ENCODE data around the gene RIN1. TPM values are rescaled to one million over a fixed set of nuclear protein-coding genes. Genes with fewer than 3 reads are reported as not detected.
"Not testable (repeated sequence)": the region's sequence is repeated elsewhere in the genome, so short reads cannot be mapped to it uniquely, and the experiment has no call there.

The RIN1 gene
- polyA plus RNA-seq: 10 to 100 TPM; 18.1 to 27.3 TPM

- WGBS, 2 donors: 4 to 6% methylated on average over 22 of the region's 22 CpGs
- Histone ChIP-seq H3K27ac (ENCODE audit: low read depth in 2 of 2, low read length in 1 of 2) (peak within 1 kb of the TSS; percentile 87 to 88), H3K4me3 (ENCODE audit: low read depth in 1 of 2, low read length in 2 of 2) (peak within 1 kb of the TSS; percentile 63 to 66), H3K36me3 (ENCODE audit: control insufficient read depth in 2 of 2, insufficient read depth in 2 of 2, low read length in 1 of 2) (peaks cover 0 to 48% of the 10 kb centered on the region in 2 donors), H3K4me1 (ENCODE audit: control insufficient read depth in 2 of 2, insufficient read depth in 2 of 2, low read length in 1 of 2) (peaks cover 8 to 47% of the 10 kb centered on the region in 2 donors), H3K9me3 (ENCODE audit: control insufficient read depth in 2 of 2, insufficient read depth in 1 of 2, low read depth in 1 of 2, low read length in 1 of 2) (no peaks in the 10 kb centered on the region), H3K27me3 (ENCODE audit: control insufficient read depth in 1 of 2, insufficient read depth in 2 of 2, low read length in 2 of 2) (no peaks in the 10 kb centered on the region)
Observed at GRCh38 chr11:66336234-66337102, at the start of gene RIN1. RIN1 (minus strand) TSS chr11:66336434; CDS start chr11:66336402, 32 bp downstream.

GRCh38 chr11:66384316-66384715, 48.1 kb upstream of the RIN1 start:
- not testable (repeated sequence) for H3K4me3 ChIP-seq (ENCODE audit: low read depth in 1 of 2, low read length in 2 of 2); H3K27ac ChIP-seq (ENCODE audit: low read depth in 2 of 2, low read length in 1 of 2); H3K9me3 ChIP-seq (ENCODE audit: control insufficient read depth in 2 of 2, insufficient read depth in 1 of 2, low read depth in 1 of 2, low read length in 1 of 2); H3K4me1 ChIP-seq (ENCODE audit: control insufficient read depth in 2 of 2, insufficient read depth in 2 of 2, low read length in 1 of 2); H3K27me3 ChIP-seq (ENCODE audit: control insufficient read depth in 1 of 2, insufficient read depth in 2 of 2, low read length in 2 of 2); H3K36me3 ChIP-seq (ENCODE audit: control insufficient read depth in 2 of 2, insufficient read depth in 2 of 2, low read length in 1 of 2)
- 67 to 73% methylated on average over 13 of the region's 13 CpGs for WGBS, 2 donors

- H3K27ac ChIP-seq (ENCODE audit: low read depth in 2 of 2, low read length in 1 of 2); H3K4me1 ChIP-seq (ENCODE audit: control insufficient read depth in 2 of 2, insufficient read depth in 2 of 2, low read length in 1 of 2); H3K36me3 ChIP-seq (ENCODE audit: control insufficient read depth in 2 of 2, insufficient read depth in 2 of 2, low read length in 1 of 2); H3K27me3 ChIP-seq (ENCODE audit: control insufficient read depth in 1 of 2, insufficient read depth in 2 of 2, low read length in 2 of 2); H3K4me3 ChIP-seq (ENCODE audit: low read depth in 1 of 2, low read length in 2 of 2); H3K9me3 ChIP-seq (ENCODE audit: control insufficient read depth in 2 of 2, insufficient read depth in 1 of 2, low read depth in 1 of 2, low read length in 1 of 2): not testable (repeated sequence)
- WGBS, 2 donors: 14 to 16% methylated on average over 7 of the region's 7 CpGs
Observed at GRCh38 chr11:66380264-66380663, 44.0 kb upstream of the RIN1 start.

DNA sequence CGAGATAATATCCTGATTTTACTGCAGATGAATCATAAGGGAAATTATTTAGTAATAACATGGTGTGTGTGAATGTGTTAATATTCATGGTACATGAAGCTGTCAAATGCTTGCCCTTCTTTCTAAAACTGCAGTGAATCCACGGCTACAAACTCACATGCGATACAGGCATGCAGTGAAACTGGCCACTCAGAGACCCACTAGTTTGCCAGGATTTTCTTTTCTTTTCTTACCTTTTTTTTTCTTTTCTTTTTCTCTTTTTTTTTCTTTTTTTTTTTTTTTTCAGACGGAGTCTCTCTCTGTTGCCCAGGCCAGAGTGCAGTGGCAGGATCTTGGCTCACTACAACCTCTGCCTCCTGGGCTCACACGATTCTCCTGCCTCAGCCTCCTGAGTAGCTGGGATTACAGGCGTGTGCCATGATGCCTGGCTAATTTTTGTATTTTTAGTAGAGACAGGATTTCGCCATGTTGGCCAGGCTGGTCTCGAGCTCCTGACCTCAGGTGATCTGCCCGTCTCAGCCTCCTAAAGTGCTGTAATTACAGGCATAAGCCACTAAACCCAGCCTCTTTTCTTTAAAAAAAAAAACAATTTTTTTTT, 37.6 kb upstream of the RIN1 start:
- H3K9me3 ChIP-seq (ENCODE audit: control insufficient read depth in 2 of 2, insufficient read depth in 1 of 2, low read depth in 1 of 2, low read length in 1 of 2); H3K4me1 ChIP-seq (ENCODE audit: control insufficient read depth in 2 of 2, insufficient read depth in 2 of 2, low read length in 1 of 2); H3K4me3 ChIP-seq (ENCODE audit: low read depth in 1 of 2, low read length in 2 of 2); H3K36me3 ChIP-seq (ENCODE audit: control insufficient read depth in 2 of 2, insufficient read depth in 2 of 2, low read length in 1 of 2); H3K27me3 ChIP-seq (ENCODE audit: control insufficient read depth in 1 of 2, insufficient read depth in 2 of 2, low read length in 2 of 2); H3K27ac ChIP-seq (ENCODE audit: low read depth in 2 of 2, low read length in 1 of 2): not testable (repeated sequence)
- WGBS, 2 donors: 67 to 86% methylated on average over 9 of the region's 9 CpGs

- Histone ChIP-seq H3K36me3 (ENCODE audit: control insufficient read depth in 2 of 2, insufficient read depth in 2 of 2, low read length in 1 of 2) (peaks cover 0 to 5% of the 10 kb centered on the region in 2 donors), H3K27me3 (ENCODE audit: control insufficient read depth in 1 of 2, insufficient read depth in 2 of 2, low read length in 2 of 2) (no peaks in the 10 kb centered on the region), H3K4me3 (ENCODE audit: low read depth in 1 of 2, low read length in 2 of 2) (no peak overlapping the region), H3K4me1 (ENCODE audit: control insufficient read depth in 2 of 2, insufficient read depth in 2 of 2, low read length in 1 of 2) (peaks cover 0 to 4% of the 10 kb centered on the region in 2 donors), H3K9me3 (ENCODE audit: control insufficient read depth in 2 of 2, insufficient read depth in 1 of 2, low read depth in 1 of 2, low read length in 1 of 2) (no peaks in the 10 kb centered on the region), H3K27ac (ENCODE audit: low read depth in 2 of 2, low read length in 1 of 2) (no peak overlapping the region)
- WGBS, 2 donors: 50 to 53% methylated on average over 5 of the region's 5 CpGs
Observed at GRCh38 chr11:66373265-66373664, 37.0 kb upstream of the RIN1 start.

DNA sequence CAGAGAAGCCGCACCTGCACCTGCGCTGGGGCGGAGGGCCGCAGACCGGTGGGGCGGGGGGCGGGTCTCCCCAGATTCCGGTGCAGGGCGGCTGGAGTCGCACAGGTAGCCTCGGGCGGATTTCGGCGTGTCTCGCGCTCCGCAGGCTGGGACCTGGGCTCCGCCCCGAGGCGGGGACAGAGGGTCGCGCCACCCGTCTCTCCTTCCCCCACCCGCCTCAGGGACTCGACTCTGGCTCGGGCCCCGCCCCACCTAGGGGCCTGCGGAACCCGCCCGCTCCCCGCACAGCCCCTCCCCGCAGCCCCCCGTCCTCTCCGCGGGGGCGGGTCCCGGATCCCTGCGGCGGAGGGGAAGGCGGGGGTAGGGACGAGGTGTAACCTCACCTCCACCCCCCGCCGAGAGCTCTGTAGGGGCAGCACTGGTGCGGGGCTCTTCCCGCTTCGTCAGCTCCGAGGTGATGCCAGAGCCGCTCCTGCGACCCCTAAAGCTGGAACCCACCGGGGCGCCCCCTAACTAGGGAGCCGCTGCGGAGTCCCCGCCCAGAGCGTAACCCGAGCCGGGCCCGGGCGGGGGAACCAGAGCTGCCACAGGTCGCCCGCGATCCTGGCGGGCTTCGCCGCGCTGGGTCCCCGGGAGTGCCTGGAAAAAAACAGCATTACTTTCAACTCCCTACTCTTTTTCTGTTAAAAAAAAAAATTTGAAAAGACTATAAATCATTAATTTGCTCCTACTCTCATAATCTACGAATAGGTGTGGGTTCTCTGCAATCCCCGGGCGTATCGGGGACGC, 35.6 kb upstream of the RIN1 start, which contains the start of gene SLC29A2:
Gene SLC29A2, minus strand, starts transcription at position 134 of the 789 bp plus-strand sequence. CDS start 169 bp downstream, outside the sequence.
- WGBS, 2 donors: 0 to 1% methylated on average over 51 to 72 of the region's 72 CpGs
- Histone ChIP-seq H3K27ac (ENCODE audit: low read depth in 2 of 2, low read length in 1 of 2) (peak within 1 kb of the TSS; percentile 70 to 81), H3K9me3 (ENCODE audit: control insufficient read depth in 2 of 2, insufficient read depth in 1 of 2, low read depth in 1 of 2, low read length in 1 of 2) (no peaks in the 10 kb centered on the region), H3K4me1 (ENCODE audit: control insufficient read depth in 2 of 2, insufficient read depth in 2 of 2, low read length in 1 of 2) (peaks cover 0 to 4% of the 10 kb centered on the region in 2 donors), H3K4me3 (ENCODE audit: low read depth in 1 of 2, low read length in 2 of 2) (peak within 1 kb of the TSS; percentile 69 to 82), H3K36me3 (ENCODE audit: control insufficient read depth in 2 of 2, insufficient read depth in 2 of 2, low read length in 1 of 2) (peaks cover 0 to 9% of the 10 kb centered on the region in 2 donors), H3K27me3 (ENCODE audit: control insufficient read depth in 1 of 2, insufficient read depth in 2 of 2, low read length in 2 of 2) (no peaks in the 10 kb centered on the region)

GRCh38 chr11:66369073-66369894, 33.0 kb upstream of the RIN1 start:
- no peak overlapping the region for H3K4me3 ChIP-seq (ENCODE audit: low read depth in 1 of 2, low read length in 2 of 2)
- 88 to 90% methylated on average over 24 to 25 of the region's 25 CpGs for WGBS, 2 donors
- no peak overlapping the region for H3K27ac ChIP-seq (ENCODE audit: low read depth in 2 of 2, low read length in 1 of 2)
- no peaks in the 10 kb centered on the region for H3K9me3 ChIP-seq (ENCODE audit: control insufficient read depth in 2 of 2, insufficient read depth in 1 of 2, low read depth in 1 of 2, low read length in 1 of 2)
- peaks cover 0 to 4% of the 10 kb centered on the region in 2 donors for H3K4me1 ChIP-seq (ENCODE audit: control insufficient read depth in 2 of 2, insufficient read depth in 2 of 2, low read length in 1 of 2)
- no peaks in the 10 kb centered on the region for H3K27me3 ChIP-seq (ENCODE audit: control insufficient read depth in 1 of 2, insufficient read depth in 2 of 2, low read length in 2 of 2)
- peaks cover 0 to 10% of the 10 kb centered on the region in 2 donors for H3K36me3 ChIP-seq (ENCODE audit: control insufficient read depth in 2 of 2, insufficient read depth in 2 of 2, low read length in 1 of 2)

DNA sequence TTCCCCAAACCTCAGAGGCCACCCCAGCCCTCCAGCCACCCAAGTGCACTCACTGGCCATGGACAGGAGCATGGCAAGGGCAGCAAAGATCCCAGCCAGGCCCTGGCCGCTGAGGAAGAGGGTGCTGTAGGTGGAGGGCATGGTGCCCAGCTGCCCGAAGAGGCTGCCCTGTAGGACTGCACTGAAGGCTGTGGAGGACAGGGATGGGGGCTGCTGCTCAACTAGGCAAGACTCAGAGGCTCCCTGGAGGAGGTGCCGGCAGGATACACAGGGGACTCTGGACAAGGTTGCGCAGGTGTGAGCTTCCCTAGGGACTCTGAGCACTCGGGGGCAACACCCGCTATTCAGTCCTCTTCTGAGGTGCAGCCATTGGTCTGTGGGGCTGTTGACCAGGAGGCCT, 32.2 kb upstream of the RIN1 start:
- H3K27me3 ChIP-seq (ENCODE audit: control insufficient read depth in 1 of 2, insufficient read depth in 2 of 2, low read length in 2 of 2): no peaks in the 10 kb centered on the region
- H3K4me1 ChIP-seq (ENCODE audit: control insufficient read depth in 2 of 2, insufficient read depth in 2 of 2, low read length in 1 of 2): peaks cover 0 to 5% of the 10 kb centered on the region in 2 donors
- no peaks in the 10 kb centered on the region for H3K9me3 ChIP-seq (ENCODE audit: control insufficient read depth in 2 of 2, insufficient read depth in 1 of 2, low read depth in 1 of 2, low read length in 1 of 2)
- 87 to 89% methylated on average over 6 of the region's 6 CpGs for WGBS, 2 donors
- peaks cover 0 to 10% of the 10 kb centered on the region in 2 donors for H3K36me3 ChIP-seq (ENCODE audit: control insufficient read depth in 2 of 2, insufficient read depth in 2 of 2, low read length in 1 of 2)
- H3K4me3 ChIP-seq (ENCODE audit: low read depth in 1 of 2, low read length in 2 of 2): no peak overlapping the region
- H3K27ac ChIP-seq (ENCODE audit: low read depth in 2 of 2, low read length in 1 of 2): no peak overlapping the region
